ENCODE data around the gene SPAG16.
A peak's percentile ranks its signal among the peaks of the same experiment; 100 is the strongest.
"Not testable (repeated sequence)": the region's sequence is repeated elsewhere in the genome, so short reads cannot be mapped to it uniquely, and the experiment has no call there.

SPAG16 gene

DNA sequence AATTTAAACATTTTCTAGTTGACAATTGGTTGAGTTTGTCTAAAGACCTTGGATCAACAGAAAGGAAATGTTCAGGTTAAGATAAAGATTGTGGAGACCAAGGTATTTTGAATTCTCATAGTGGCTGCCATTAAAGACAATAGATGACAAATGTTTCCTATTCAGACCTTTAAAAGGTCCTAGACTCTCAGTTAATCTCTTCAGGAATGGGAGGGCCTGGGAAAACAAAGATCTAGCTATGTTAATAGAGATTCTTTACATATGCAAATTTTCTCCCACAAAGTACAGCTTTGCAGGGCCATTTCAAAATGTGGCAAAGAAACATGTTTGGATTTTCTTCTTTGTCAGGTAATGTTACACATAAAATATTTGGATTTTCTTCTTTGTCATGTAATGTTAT is 403.9 kb downstream of the SPAG16 start:
- no peaks in the 10 kb centered on the region for H3K36me3 ChIP-seq (replicated peaks)
- in situ Hi-C loops (cut with MboI; ENCODE audit: low sequenced_read_pairs): no loop called here
- H3K9me3 ChIP-seq: peaks cover 15% of the 10 kb centered on the region
- peaks cover 21% of the 10 kb centered on the region for H3K4me1 ChIP-seq
- DNase-seq (ENCODE audit: low spot score in 2 of 2): peak; percentile 46 to 94
- no peak overlapping the region for H3K4me3 ChIP-seq
- H3K27me3 ChIP-seq (ENCODE audit: low read depth): no peaks in the 10 kb centered on the region

DNA sequence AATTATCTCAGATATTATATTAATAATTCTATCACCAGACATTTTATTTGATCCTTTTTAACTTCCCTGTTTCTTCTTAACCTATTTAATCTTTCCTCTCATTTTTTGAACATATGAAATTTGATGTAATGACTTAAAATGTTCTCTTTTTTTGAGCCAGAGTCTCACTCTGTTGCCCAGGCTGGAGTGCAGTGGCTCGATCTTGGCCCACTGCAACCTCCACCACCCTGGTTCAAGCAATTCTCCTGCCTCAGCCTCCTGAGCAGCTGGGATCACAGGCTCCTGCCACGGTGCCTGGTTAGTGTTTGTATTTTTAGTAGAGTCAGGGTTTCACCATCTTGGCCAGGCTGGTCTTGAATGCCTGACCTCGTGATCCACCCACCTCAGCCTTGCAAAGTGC is 404.6 kb downstream of the SPAG16 start:
- in situ Hi-C loops (cut with MboI; ENCODE audit: low sequenced_read_pairs); H3K36me3 ChIP-seq (replicated peaks); H3K27me3 ChIP-seq (ENCODE audit: low read depth); H3K4me3 ChIP-seq; DNase-seq (ENCODE audit: low spot score in 2 of 2): not testable (repeated sequence)
- peaks cover 21% of the 10 kb centered on the region for H3K4me1 ChIP-seq
- peaks cover 15% of the 10 kb centered on the region for H3K9me3 ChIP-seq

GRCh38 chr2:213689585-213689984 is 405.3 kb downstream of the SPAG16 start:
- in situ Hi-C loops (cut with MboI; ENCODE audit: low sequenced_read_pairs): no loop called here
- Histone ChIP-seq H3K4me3 (no peak overlapping the region), H3K9me3 (peaks cover 15% of the 10 kb centered on the region)

GRCh38 chr2:213691351-213691750 is 407.1 kb downstream of the SPAG16 start:
- Histone ChIP-seq H3K9me3 (peaks cover 15% of the 10 kb centered on the region), H3K27me3 (ENCODE audit: low read depth) (no peaks in the 10 kb centered on the region), H3K4me1 (peaks cover 21% of the 10 kb centered on the region), H3K36me3 (replicated peaks) (no peaks in the 10 kb centered on the region), H3K4me3 (no peak overlapping the region)
- in situ Hi-C loops (cut with MboI; ENCODE audit: low sequenced_read_pairs): no loop called here
- DNase-seq (ENCODE audit: low spot score in 2 of 2): no peak

More at GRCh38 chr2:213689585-213689984, 405.3 kb downstream of the SPAG16 start:
- H3K27me3 ChIP-seq (ENCODE audit: low read depth): no peaks in the 10 kb centered on the region
- H3K4me1 ChIP-seq: peaks cover 21% of the 10 kb centered on the region
- no peak for DNase-seq (ENCODE audit: low spot score in 2 of 2)
- H3K36me3 ChIP-seq (replicated peaks): no peaks in the 10 kb centered on the region

GRCh38 chr2:213696442-213696841 is 412.2 kb downstream of the SPAG16 start:
- H3K27me3 ChIP-seq (ENCODE audit: low read depth): no peaks in the 10 kb centered on the region
- in situ Hi-C loops (cut with MboI; ENCODE audit: low sequenced_read_pairs): no loop called here
- H3K4me1 ChIP-seq: no peaks in the 10 kb centered on the region
- H3K36me3 ChIP-seq (replicated peaks): no peaks in the 10 kb centered on the region
- no peak for DNase-seq (ENCODE audit: low spot score in 2 of 2)
- H3K4me3 ChIP-seq: no peak overlapping the region
- H3K9me3 ChIP-seq: no peaks in the 10 kb centered on the region

- DNase-seq (ENCODE audit: low spot score in 2 of 2); H3K4me1 ChIP-seq; in situ Hi-C loops (cut with MboI; ENCODE audit: low sequenced_read_pairs): not testable (repeated sequence)
These were observed 417.1 kb downstream of the SPAG16 start for GRCh38 chr2:213701365-213701764.

DNA sequence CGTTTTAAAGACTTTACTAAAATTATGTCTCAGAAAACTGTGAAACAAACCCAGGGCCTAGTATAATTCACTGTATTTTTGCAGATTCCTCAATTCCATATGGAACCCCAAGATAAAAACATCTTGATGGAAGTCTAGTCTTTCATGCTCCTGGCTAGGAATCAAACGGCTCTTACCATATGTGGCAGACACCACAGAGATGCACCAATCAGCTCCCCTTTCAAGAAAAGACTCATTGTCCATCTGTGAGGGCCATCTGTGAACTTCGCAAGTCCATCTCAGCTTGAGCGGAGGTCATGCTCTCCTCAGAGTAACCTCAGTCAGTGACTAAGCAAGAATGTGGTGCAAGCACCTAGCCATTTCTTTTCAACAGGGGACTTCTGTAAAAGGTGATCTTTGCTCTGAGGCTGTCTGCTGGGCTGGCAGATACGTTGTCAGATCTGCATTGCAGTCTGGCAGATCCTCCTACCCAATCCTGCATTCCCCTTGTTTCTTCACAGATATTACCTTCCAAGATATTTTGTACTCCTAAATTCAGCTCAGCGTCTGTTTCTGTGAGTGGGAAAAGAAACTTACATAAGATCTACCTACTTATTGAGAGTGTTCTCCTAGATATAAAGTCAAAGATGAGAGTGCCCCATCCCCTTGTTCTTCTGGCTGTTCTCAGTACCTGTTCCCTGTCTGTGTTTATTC is 419.3 kb downstream of the SPAG16 start:
- Histone ChIP-seq H3K36me3 (replicated peaks) (no peaks in the 10 kb centered on the region), H3K4me3 (no peak overlapping the region), H3K9me3 (no peaks in the 10 kb centered on the region), H3K4me1 (no peaks in the 10 kb centered on the region), H3K27me3 (ENCODE audit: low read depth) (no peaks in the 10 kb centered on the region)
- in situ Hi-C loops (cut with MboI; ENCODE audit: low sequenced_read_pairs): no loop called here
- no peak for DNase-seq (ENCODE audit: low spot score in 2 of 2)

More at GRCh38 chr2:213701365-213701764, 417.1 kb downstream of the SPAG16 start:
- H3K27me3 ChIP-seq (ENCODE audit: low read depth); H3K36me3 ChIP-seq (replicated peaks); H3K4me3 ChIP-seq; H3K9me3 ChIP-seq: not testable (repeated sequence)

- in situ Hi-C loops (cut with MboI; ENCODE audit: low sequenced_read_pairs): no loop called here
- Histone ChIP-seq H3K36me3 (replicated peaks) (no peaks in the 10 kb centered on the region), H3K27me3 (ENCODE audit: low read depth) (no peaks in the 10 kb centered on the region), H3K4me1 (no peaks in the 10 kb centered on the region), H3K4me3 (no peak overlapping the region), H3K9me3 (no peaks in the 10 kb centered on the region)
- no peak for DNase-seq (ENCODE audit: low spot score in 2 of 2)
These were observed 425.9 kb downstream of the SPAG16 start for GRCh38 chr2:213710164-213710563.

DNA sequence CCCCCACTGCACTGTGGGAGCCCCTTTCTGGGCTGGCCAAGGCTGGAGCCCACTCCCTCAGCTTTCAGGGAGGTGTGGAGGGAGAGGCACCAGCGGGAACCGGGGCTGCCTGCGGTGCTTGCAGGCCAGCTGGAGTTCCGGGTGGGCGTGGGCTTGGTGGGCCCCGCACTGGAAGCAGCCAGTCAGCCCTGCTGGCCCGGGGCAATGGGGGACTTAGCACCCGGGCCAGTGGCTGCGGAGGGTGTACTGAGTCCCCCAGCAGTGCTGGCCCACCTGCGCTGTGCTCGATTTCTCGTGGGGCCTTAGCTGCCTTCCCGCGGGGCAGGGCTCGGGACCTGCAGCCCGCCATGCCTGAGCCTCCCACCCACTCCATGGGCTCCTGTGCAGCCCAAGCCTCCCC is 434.1 kb downstream of the SPAG16 start:
- DNase-seq (ENCODE audit: low spot score in 2 of 2); H3K27me3 ChIP-seq (ENCODE audit: low read depth); H3K9me3 ChIP-seq; H3K36me3 ChIP-seq (replicated peaks); H3K4me1 ChIP-seq; H3K4me3 ChIP-seq; in situ Hi-C loops (cut with MboI; ENCODE audit: low sequenced_read_pairs): not testable (repeated sequence)

DNA sequence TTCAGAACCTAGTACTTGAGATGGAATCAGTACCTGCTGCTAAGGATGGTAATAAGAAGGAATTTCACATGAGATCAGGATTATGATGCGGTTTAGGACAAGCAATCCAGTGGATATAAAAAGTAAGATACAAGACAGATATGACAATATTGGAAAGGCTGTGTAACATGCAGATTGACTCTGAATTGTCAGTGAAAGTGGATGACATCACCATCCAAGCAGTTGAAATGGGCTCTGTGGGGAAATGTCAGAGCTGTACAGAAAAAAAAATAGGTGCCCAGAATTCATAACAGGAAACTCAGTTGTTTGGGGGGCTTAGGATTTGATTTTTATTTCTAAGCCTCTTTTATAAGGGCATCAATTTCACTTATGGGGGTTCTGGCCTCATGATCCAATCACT is 438.3 kb downstream of the SPAG16 start:
- DNase-seq (ENCODE audit: low spot score in 2 of 2): no peak
- Histone ChIP-seq H3K9me3 (no peaks in the 10 kb centered on the region), H3K4me1 (peaks cover 16% of the 10 kb centered on the region), H3K27me3 (ENCODE audit: low read depth) (no peaks in the 10 kb centered on the region), H3K36me3 (replicated peaks) (no peaks in the 10 kb centered on the region), H3K4me3 (no peak overlapping the region)
- in situ Hi-C loops (cut with MboI; ENCODE audit: low sequenced_read_pairs): no loop called here

- DNase-seq (ENCODE audit: low spot score in 2 of 2): peak; percentile 78 to 99
- no peaks in the 10 kb centered on the region for H3K27me3 ChIP-seq (ENCODE audit: low read depth)
- no peaks in the 10 kb centered on the region for H3K9me3 ChIP-seq
- in situ Hi-C loops (cut with MboI; ENCODE audit: low sequenced_read_pairs): no loop called here
- H3K36me3 ChIP-seq (replicated peaks): no peaks in the 10 kb centered on the region
- H3K4me3 ChIP-seq: no peak overlapping the region
- peaks cover 16% of the 10 kb centered on the region for H3K4me1 ChIP-seq
These were observed 438.8 kb downstream of the SPAG16 start for GRCh38 chr2:213723041-213723560.

GRCh38 chr2:213723707-213724106 is 439.4 kb downstream of the SPAG16 start:
- no peak overlapping the region for H3K4me3 ChIP-seq
- H3K4me1 ChIP-seq: peaks cover 16% of the 10 kb centered on the region
- H3K36me3 ChIP-seq (replicated peaks): no peaks in the 10 kb centered on the region
- H3K27me3 ChIP-seq (ENCODE audit: low read depth): no peaks in the 10 kb centered on the region
- in situ Hi-C loops (cut with MboI; ENCODE audit: low sequenced_read_pairs): no loop called here
- H3K9me3 ChIP-seq: no peaks in the 10 kb centered on the region
- DNase-seq (ENCODE audit: low spot score in 2 of 2): no peak

GRCh38 chr2:213726101-213726500 is 441.8 kb downstream of the SPAG16 start:
- Histone ChIP-seq H3K9me3 (no peaks in the 10 kb centered on the region), H3K27me3 (ENCODE audit: low read depth) (no peaks in the 10 kb centered on the region), H3K4me1 (peaks cover 16% of the 10 kb centered on the region), H3K4me3 (no peak overlapping the region), H3K36me3 (replicated peaks) (no peaks in the 10 kb centered on the region)
- DNase-seq (ENCODE audit: low spot score in 2 of 2): no peak
- in situ Hi-C loops (cut with MboI; ENCODE audit: low sequenced_read_pairs): no loop called here

DNA sequence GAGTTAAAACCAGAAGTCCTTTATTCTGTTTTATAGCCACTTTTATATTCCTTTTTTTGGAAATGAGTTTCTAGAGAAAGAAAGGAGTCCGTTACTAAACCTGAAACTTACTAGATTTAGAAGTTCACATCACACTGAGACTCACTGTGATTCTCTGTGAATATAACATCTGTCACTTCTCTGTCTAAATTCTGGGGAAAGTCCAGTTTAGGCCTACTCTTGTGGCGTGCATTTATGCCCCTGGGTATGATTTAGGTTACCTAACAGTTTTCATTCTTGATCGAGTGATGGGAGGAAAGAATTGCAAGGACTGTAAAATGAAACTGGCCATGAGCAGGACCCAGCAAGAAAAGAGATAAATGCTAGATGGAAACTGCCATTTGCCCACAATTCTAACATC is 449.6 kb downstream of the SPAG16 start:
- DNase-seq (ENCODE audit: low spot score in 2 of 2): no peak
- Histone ChIP-seq H3K27me3 (ENCODE audit: low read depth) (no peaks in the 10 kb centered on the region), H3K36me3 (replicated peaks) (no peaks in the 10 kb centered on the region), H3K4me3 (no peak overlapping the region), H3K9me3 (0 out of 2 replicates have a peak, but pooled peaks cover 2% of the 10 kb centered on the region), H3K4me1 (peaks cover 3% of the 10 kb centered on the region; the same call in 1 of the 2 replicates)
- in situ Hi-C loops (cut with MboI; ENCODE audit: low sequenced_read_pairs): no loop called here
